H1 (cell line): ENCODE results near the gene DPP4. TPM values are rescaled to one million over a fixed set of nuclear protein-coding genes. Genes with fewer than 3 reads are reported as not detected.
A peak's percentile ranks its signal among the peaks of the same experiment; 100 is the strongest.
"Not testable (repeated sequence)": the region's sequence is repeated elsewhere in the genome, so short reads cannot be mapped to it uniquely, and the experiment has no call there.

Experiments used
- CTCF ChIA-PET: fragments of 300-600 bp; sonication (Branson Sonifier 250); formaldehyde crosslinking; loops from one replicate; lab custom pipeline; 2021; ENCODE audit not compliant: partially characterized antibody; lab: Charles Lee
- POLR2A ChIA-PET: fragments of 300-600 bp; sonication (Branson Sonifier 250); formaldehyde crosslinking; loops from one replicate; lab custom pipeline; 2021; ENCODE audit warnings: inconsistent platforms; ENCODE audit not compliant: partially characterized antibody; lab: Charles Lee
- DNase-seq, 2 experiments: peaks; one replicate each; pipeline versions ENCODE4 v3.0.0 to v3.0.0-alpha.2; 2010 to 2022; ENCODE audit warnings: low spot score in 2 of 2, low read depth in 1 of 2, mixed read lengths in 1 of 2
- FAIRE-seq: peaks from 2 replicates; lab custom pipeline; 2011; peaks lifted over from hg19 to GRCh38; lab: Jason Lieb, UNC
- H2AFZ ChIP-seq: 2 replicates; pipeline ENCODE4 v1.8.1; 2012; ENCODE audit warnings: low read length, inconsistent platforms
- H2AK5ac ChIP-seq: 2 replicates; pipeline ENCODE4 v1.6.1; 2013; ENCODE audit warnings: low read depth, low read length
- H2BK120ac ChIP-seq: replicated peaks from 2 replicates; pipeline ENCODE3; 2013; ENCODE audit warnings: low read depth, low read length, inconsistent platforms
- H2BK12ac ChIP-seq: 2 replicates; pipeline ENCODE4 v1.6.1; 2013; ENCODE audit warnings: low read depth, low read length
- H2BK15ac ChIP-seq: 2 replicates; pipeline ENCODE4 v1.6.1; 2013; ENCODE audit warnings: low read length
- H2BK20ac ChIP-seq: 2 replicates; pipeline ENCODE4 v1.6.1; 2013; ENCODE audit warnings: low read length
- H2BK5ac ChIP-seq: 2 replicates; pipeline ENCODE4 v1.6.1; 2013; ENCODE audit warnings: low read depth, low read length
- H3K14ac ChIP-seq: 2 replicates; pipeline ENCODE4 v1.6.1; 2013; ENCODE audit warnings: inconsistent platforms; ENCODE audit not compliant: insufficient read length
- H3K18ac ChIP-seq: 2 replicates; pipeline ENCODE4 v1.6.1; 2013; ENCODE audit warnings: low read length; ENCODE audit errors: extremely low read depth
- H3K23ac ChIP-seq: 2 replicates; pipeline ENCODE4 v1.6.1; 2013; ENCODE audit warnings: inconsistent platforms; ENCODE audit not compliant: insufficient read length
- H3K23me2 ChIP-seq: 2 replicates; pipeline ENCODE4 v1.6.1; 2013; ENCODE audit warnings: low read depth, low read length
- H3K27ac ChIP-seq: 2 replicates; pipeline ENCODE4 v1.6.1; 2011; ENCODE audit warnings: low read depth, low read length, inconsistent platforms
- H3K27me3 ChIP-seq, 4 experiments: replicated peaks in 1 of 4; 1 replicate in 1 of 4; 2 replicates in 3 of 4; pipeline versions ENCODE4 v1.6.1 to v1.8.1; 2011 to 2013; ENCODE audit warnings: low read length in 3 of 4, mild to moderate bottlenecking in 3 of 4, inconsistent platforms in 2 of 4, mixed read lengths in 2 of 4, moderate library complexity in 1 of 4; ENCODE audit not compliant: control insufficient read depth in 3 of 4, insufficient read depth in 3 of 4; ENCODE audit errors: extremely low read depth in 1 of 4
- H3K36me3 ChIP-seq, 4 experiments: 2 replicates each; pipeline versions ENCODE4 v1.6.1 to v1.8.1; 2011 to 2013; ENCODE audit warnings: mild to moderate bottlenecking in 4 of 4, low read length in 3 of 4, moderate library complexity in 2 of 4, control low read depth in 1 of 4, inconsistent platforms in 1 of 4; ENCODE audit not compliant: insufficient read depth in 4 of 4, control insufficient read depth in 2 of 4
- H3K4ac ChIP-seq: replicated peaks from 2 replicates; pipeline ENCODE3; 2013; ENCODE audit warnings: low read length, low read depth, mixed read lengths, inconsistent platforms; ENCODE audit not compliant: insufficient read length
- H3K4me1 ChIP-seq, 4 experiments: replicated peaks in 1 of 4; 1 replicate in 1 of 4; 2 replicates in 3 of 4; pipeline versions ENCODE4 v1.6.1 to v1.8.1; 2011 to 2013; ENCODE audit warnings: low read length in 3 of 4, inconsistent platforms in 2 of 4, mixed read lengths in 1 of 4; ENCODE audit not compliant: insufficient read depth in 4 of 4, control insufficient read depth in 3 of 4
- H3K4me2 ChIP-seq, 2 experiments: 2 replicates each; pipeline versions ENCODE4 v1.6.1 to v1.8.1; 2011 to 2013; ENCODE audit warnings: low read depth in 2 of 2, low read length in 2 of 2, control low read depth in 1 of 2, inconsistent platforms in 1 of 2, mild to moderate bottlenecking in 1 of 2; ENCODE audit not compliant: insufficient read depth in 1 of 2
- H3K4me3 ChIP-seq, 4 experiments: fragments of 200-600, 300-600 bp in 1 of 4; sonication (generic), shearing (Covaris generic), sonication (Bioruptor Twin) in 1 of 4; 2 replicates each; pipeline versions ENCODE4 v1.5.1 to v1.8.1; 2011 to 2016; ENCODE audit warnings: low read length in 4 of 4, low read depth in 3 of 4, control low read depth in 2 of 4, inconsistent platforms in 2 of 4, mild to moderate bottlenecking in 2 of 4, mixed read lengths in 1 of 4, moderate library complexity in 1 of 4; ENCODE audit not compliant: insufficient read depth in 2 of 4; ENCODE audit errors: extremely low read depth in 1 of 4
- H3K56ac ChIP-seq: replicated peaks from 2 replicates; pipeline ENCODE3; 2013; ENCODE audit warnings: low read depth, mild to moderate bottlenecking, mixed read lengths, low read length, inconsistent platforms; ENCODE audit not compliant: insufficient read length
- H3K79me1 ChIP-seq: 2 replicates; pipeline ENCODE4 v1.6.1; 2013; ENCODE audit warnings: low read depth, low read length, control low read depth
- H3K79me2 ChIP-seq, 2 experiments: 2 replicates each; pipeline versions ENCODE4 v1.6.1 to v1.8.1; 2012 to 2013; ENCODE audit warnings: low read length in 2 of 2, mild to moderate bottlenecking in 2 of 2, inconsistent platforms in 1 of 2; ENCODE audit not compliant: insufficient read depth in 2 of 2, control insufficient read depth in 1 of 2
- H3K9ac ChIP-seq, 4 experiments: replicated peaks in 1 of 4; 1 replicate in 1 of 4; 2 replicates in 3 of 4; pipeline versions ENCODE4 v1.6.1 to v1.8.1; 2011 to 2013; ENCODE audit warnings: low read depth in 3 of 4, low read length in 3 of 4, control low read depth in 2 of 4, mild to moderate bottlenecking in 2 of 4, moderate library complexity in 2 of 4, inconsistent platforms in 1 of 4; ENCODE audit errors: extremely low read depth in 1 of 4
- H3K9me3 ChIP-seq, 2 experiments: 2 replicates each; pipeline versions ENCODE4 v1.6.1 to v1.8.1; 2012 to 2013; ENCODE audit warnings: mild to moderate bottlenecking in 2 of 2, moderate library complexity in 2 of 2, control low read depth in 1 of 2, inconsistent platforms in 1 of 2, low read depth in 1 of 2, low read length in 1 of 2, mixed read lengths in 1 of 2; ENCODE audit not compliant: insufficient read depth in 2 of 2
- H4K20me1 ChIP-seq, 2 experiments: replicated peaks in 1 of 2; 2 replicates each; pipeline versions ENCODE3 to v1.8.1; 2011 to 2013; ENCODE audit warnings: inconsistent platforms in 2 of 2, low read length in 2 of 2, mild to moderate bottlenecking in 1 of 2; ENCODE audit not compliant: insufficient read depth in 2 of 2, control insufficient read depth in 1 of 2
- H4K5ac ChIP-seq: 2 replicates; pipeline ENCODE4 v1.6.1; 2013; ENCODE audit warnings: low read length, low read depth, mixed read lengths, inconsistent platforms; ENCODE audit not compliant: insufficient read length
- H4K8ac ChIP-seq: 2 replicates; pipeline ENCODE4 v1.8.0; 2013; ENCODE audit warnings: mild to moderate bottlenecking, moderate library complexity, low read length, inconsistent platforms; ENCODE audit not compliant: insufficient read depth; ENCODE audit errors: extremely low read depth
- H4K91ac ChIP-seq: replicated peaks from 2 replicates; pipeline ENCODE3; 2013; ENCODE audit warnings: low read length, mixed read lengths, inconsistent platforms; ENCODE audit not compliant: insufficient read length
- KDM1A ChIP-seq: fragments of 200-600, 300-600 bp; sonication (generic); IDR thresholded peaks from 2 replicates; pipeline ENCODE4 v1.7.1; 2016; ENCODE audit warnings: mild to moderate bottlenecking, low read length, borderline replicate concordance
- WGBS, 2 experiments: shearing (Covaris generic) in 1 of 2; methylation state at CpG; one replicate each; pipeline versions ENCODE4 v1.1.6 to v1.1.7; 2013 to 2015; ENCODE audit warnings: low lambda C conversion rate in 2 of 2, mixed read lengths in 2 of 2, inconsistent platforms in 1 of 2, low coverage in 1 of 2, missing lambda C conversion rate in 1 of 2; ENCODE audit not compliant: insufficient replicate concordance in 2 of 2, insufficient coverage in 1 of 2, insufficient read length in 1 of 2; ENCODE audit errors: extremely low coverage in 1 of 2, missing lambda C conversion rate in 1 of 2; 5-methylcytosine and 5-hydroxymethylcytosine counted together
- polyA plus RNA-seq, 7 experiments: library from polyadenylated mRNA; depleted of rRNA in 3 of 7; stranded (reverse) in 5 of 7; unstranded in 2 of 7; fragments of >200 nt in 5 of 7; fragments of 200-250 nt in 2 of 7; gene quantifications; 1 replicate in 5 of 7; 2 replicates in 1 of 7; 4 replicates in 1 of 7; pipeline versions ENCODE4 v1.2.1 to v1.2.3, GENCODE V29; 2011 to 2013; ENCODE audit warnings: missing spikeins in 2 of 7, mixed read lengths in 2 of 7
- total RNA-seq: library from RNA; stranded (reverse); fragmentation: NEBNext Ultra II Directional; extraction: Animal tissue kit (Norgen Biotek cat#: 25700); gene quantifications from 2 replicates; pipeline ENCODE4 v1.2.1, GENCODE V29; 2021

DPP4 gene
- total and polyA plus RNA-seq, 2 of the 8 experiments (the other 6 are each of a cell fraction or from before 2014, with no cell fraction given), result 1.3 to 3.1 TPM

- H3K79me1 ChIP-seq, H2AK5ac ChIP-seq, H3K14ac ChIP-seq, DNase-seq, H3K4ac ChIP-seq, H3K9ac ChIP-seq, H4K20me1 ChIP-seq, H3K23me2 ChIP-seq, H2BK120ac ChIP-seq, H3K9me3 ChIP-seq, H3K4me3 ChIP-seq, H3K27ac ChIP-seq, H2BK15ac ChIP-seq, H4K8ac ChIP-seq, H3K27me3 ChIP-seq, FAIRE-seq, H2BK12ac ChIP-seq, H3K56ac ChIP-seq, POLR2A ChIA-PET, H4K91ac ChIP-seq, H3K23ac ChIP-seq, H4K5ac ChIP-seq, H2BK5ac ChIP-seq, H3K4me1 ChIP-seq, H3K79me2 ChIP-seq, H3K4me2 ChIP-seq, H2AFZ ChIP-seq, H3K18ac ChIP-seq, H2BK20ac ChIP-seq, H3K36me3 ChIP-seq: not testable (repeated sequence)
- 94% methylated on average over 3 of the region's 3 CpGs; no CpG with 5 or more reads in 1 of the 2 experiments for WGBS, 2 experiments
- peak; percentile 70; the same call in 1 of the 2 replicates for TF ChIP-seq KDM1A
- CTCF ChIA-PET, result interaction anchor here (1.9 kb wide), 1 partner anchor 15 kb away, joined by 5 read pairs; no protein-coding TSS in a partner anchor
These were observed 24.9 kb downstream of the DPP4 start for GRCh38 chr2:162049089-162049488.
